ENCODE measurements around the gene TMEM202.
"Not testable (repeated sequence)": the region's sequence is repeated elsewhere in the genome, so short reads cannot be mapped to it uniquely, and the experiment has no call there.

TMEM202 gene

DNA sequence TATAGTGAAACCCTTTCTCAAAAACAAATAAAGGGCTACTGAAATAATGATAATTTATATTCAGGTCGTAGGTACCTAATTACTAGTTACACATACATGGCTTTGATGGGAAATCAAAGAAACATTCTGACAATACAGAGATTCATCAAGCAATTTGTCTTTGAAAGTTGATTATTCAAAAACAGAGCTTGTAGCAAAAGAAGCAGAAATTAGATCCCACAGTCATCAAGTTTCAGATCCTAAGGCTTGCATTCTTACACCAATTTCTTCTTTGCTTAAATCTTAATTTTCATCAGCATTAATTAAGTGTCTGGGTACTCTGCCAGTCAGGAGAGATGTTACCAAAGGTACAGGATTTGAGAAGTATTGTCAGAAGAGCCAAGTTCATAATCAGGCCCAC is 20.8 kb upstream of the TMEM202 start:
- TF ChIP-seq, protein P1, sequence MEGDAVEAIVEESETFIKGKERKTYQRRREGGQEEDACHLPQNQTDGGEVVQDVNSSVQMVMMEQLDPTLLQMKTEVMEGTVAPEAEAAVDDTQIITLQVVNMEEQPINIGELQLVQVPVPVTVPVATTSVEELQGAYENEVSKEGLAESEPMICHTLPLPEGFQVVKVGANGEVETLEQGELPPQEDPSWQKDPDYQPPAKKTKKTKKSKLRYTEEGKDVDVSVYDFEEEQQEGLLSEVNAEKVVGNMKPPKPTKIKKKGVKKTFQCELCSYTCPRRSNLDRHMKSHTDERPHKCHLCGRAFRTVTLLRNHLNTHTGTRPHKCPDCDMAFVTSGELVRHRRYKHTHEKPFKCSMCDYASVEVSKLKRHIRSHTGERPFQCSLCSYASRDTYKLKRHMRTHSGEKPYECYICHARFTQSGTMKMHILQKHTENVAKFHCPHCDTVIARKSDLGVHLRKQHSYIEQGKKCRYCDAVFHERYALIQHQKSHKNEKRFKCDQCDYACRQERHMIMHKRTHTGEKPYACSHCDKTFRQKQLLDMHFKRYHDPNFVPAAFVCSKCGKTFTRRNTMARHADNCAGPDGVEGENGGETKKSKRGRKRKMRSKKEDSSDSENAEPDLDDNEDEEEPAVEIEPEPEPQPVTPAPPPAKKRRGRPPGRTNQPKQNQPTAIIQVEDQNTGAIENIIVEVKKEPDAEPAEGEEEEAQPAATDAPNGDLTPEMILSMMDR (IDR thresholded peaks at IDR 0.05; ENCODE audit: low read length, missing control alignments): no peak
- no peak for DNase-seq (ENCODE audit: low read depth)
- no peak overlapping the region for H3K4me3 ChIP-seq (replicated peaks; ENCODE audit: low read depth, low read length)

DNA sequence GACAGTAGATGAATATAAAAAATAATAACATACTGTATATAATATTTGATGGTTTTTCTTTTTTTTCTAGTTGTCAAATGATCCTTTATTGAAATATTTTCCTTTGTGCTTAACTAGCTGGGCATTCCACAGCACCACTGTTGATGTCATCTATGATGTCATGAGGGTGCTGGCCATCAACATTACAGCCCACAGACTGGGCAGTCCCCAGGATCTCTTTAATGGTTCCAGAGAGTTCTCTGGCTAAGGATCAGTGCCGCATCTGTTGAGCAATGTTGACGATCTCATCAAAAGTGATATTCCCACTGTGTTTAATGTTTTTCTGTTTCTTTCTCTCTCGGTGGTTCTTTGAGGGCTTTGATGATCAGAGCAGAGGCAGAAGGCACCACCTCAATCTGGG is 19.0 kb upstream of the TMEM202 start:
- not testable (repeated sequence) for H3K4me3 ChIP-seq (replicated peaks; ENCODE audit: low read depth, low read length)
- DNase-seq (ENCODE audit: low read depth): peak; percentile 18

DNA sequence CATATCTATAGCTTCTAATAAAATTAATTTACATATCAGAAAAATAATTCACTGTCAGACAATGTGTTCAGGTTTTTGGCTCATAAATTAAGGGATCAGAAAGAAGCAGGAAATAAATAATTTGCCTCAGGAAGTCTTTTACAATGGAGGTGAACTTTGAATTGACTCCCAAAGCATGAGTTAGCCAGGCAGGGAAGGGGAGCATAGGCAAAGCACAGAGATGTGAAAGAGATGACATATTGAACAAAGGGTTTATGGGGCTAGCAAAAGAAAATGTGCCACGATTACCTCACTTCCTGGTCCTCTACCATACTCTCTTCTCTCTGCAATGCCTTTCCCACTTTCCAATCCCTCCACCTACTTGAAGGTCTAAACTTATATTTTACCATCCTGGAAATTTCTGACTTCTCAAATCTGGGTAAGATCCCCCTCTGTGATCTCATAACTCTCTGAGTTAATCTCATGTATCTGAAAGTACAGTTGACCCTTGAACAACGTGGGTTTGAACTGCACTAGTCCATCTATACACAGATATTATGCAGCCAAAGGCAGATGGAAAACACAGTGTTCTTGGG is 18.2 kb upstream of the TMEM202 start:
- no peak for DNase-seq (ENCODE audit: low read depth)
- no peak overlapping the region for H3K4me3 ChIP-seq (replicated peaks; ENCODE audit: low read depth, low read length)
- TF ChIP-seq, protein P1 (IDR thresholded peaks at IDR 0.05; ENCODE audit: low read length, missing control alignments): no peak

DNA sequence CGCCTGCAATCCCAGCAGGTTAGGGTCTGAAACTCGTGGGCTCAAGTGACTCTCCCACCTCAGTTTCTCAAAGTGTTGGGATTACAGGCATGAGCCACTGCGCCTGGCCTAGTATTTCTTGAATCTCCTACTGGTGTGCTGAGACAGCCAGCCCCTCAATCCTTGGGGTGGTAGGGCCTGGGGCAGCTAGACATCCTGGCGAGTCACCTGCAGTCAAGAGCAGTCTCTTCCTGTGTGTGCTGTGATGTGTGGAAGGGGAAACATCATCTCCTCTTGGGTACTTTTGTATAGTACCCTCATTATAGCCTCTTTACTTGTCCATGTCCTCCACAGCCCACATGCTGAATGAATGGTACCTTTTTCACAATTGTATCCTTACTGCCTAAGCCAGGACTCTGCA is 17.4 kb upstream of the TMEM202 start:
- H3K4me3 ChIP-seq (replicated peaks; ENCODE audit: low read depth, low read length): no peak overlapping the region
- TF ChIP-seq, protein P1 (IDR thresholded peaks at IDR 0.05; ENCODE audit: low read length, missing control alignments): no peak
- DNase-seq (ENCODE audit: low read depth): no peak

DNA sequence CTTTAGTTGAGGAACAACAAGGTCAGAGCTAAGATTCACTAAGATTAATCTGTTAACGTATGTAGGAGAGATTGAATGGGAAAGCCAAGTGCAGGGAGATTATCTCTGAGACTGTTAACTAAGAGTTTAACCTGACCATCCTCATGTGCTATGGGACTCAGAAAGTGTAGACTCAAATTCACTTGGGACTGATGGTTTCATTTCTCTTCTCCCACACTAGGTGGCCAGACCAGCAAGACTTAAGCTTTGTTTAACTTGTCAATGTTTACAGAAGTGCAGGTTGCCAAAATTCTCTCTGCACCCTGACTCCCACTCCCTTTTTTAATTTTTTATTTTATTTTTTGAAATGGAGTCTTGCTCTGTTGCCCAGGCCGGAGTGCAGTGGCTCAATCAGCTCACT is 16.0 kb upstream of the TMEM202 start:
- TF ChIP-seq, protein P1 (IDR thresholded peaks at IDR 0.05; ENCODE audit: low read length, missing control alignments): peak; percentile 38
- peak; percentile 20 for DNase-seq (ENCODE audit: low read depth)

DNA sequence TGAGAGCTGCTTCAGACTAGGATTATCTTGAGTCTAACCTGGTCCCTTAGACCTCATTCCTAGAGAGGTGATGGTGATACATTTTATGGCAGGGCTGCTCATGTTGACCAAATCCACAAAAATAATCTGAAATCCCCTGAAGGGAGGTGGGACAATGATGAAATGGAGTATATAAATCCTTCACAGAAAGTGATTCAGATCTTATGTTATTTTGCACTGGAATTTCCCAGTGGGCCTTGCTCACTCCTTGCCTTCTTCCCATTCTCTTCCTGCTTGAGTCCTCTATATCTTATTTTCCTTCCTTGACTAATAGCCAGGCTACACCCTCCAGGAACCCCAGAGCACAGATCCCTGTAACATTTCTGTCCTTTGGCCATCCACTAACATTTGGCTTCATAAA is 10.4 kb upstream of the TMEM202 start:
- DNase-seq (ENCODE audit: low read depth): no peak
- TF ChIP-seq, protein P1 (IDR thresholded peaks at IDR 0.05; ENCODE audit: low read length, missing control alignments): no peak
- no peak overlapping the region for H3K4me3 ChIP-seq (replicated peaks; ENCODE audit: low read depth, low read length)

More for the DNA sequence above, 16.0 kb upstream of the TMEM202 start:
- H3K4me3 ChIP-seq (replicated peaks; ENCODE audit: low read depth, low read length): no peak overlapping the region

DNA sequence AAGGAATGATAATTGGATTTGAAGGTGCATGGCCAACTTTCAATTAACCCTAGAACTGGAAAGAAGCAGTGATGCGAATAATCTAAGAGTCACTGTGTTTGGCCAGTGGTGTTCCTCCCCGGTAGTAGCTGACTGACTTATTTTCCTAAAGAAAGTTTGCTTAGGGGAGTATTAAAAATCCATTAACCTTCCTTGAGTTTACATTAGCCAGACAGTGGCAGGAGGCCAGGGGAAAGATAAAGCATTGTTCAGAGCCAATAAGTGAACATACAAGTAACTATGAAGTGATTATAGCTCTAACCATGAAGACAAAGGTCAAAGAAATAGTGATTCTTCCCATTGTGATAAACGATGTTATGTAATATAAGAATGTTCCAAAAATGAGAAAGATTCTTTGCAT is 8.9 kb upstream of the TMEM202 start:
- TF ChIP-seq, protein P1 (IDR thresholded peaks at IDR 0.05; ENCODE audit: low read length, missing control alignments): no peak
- no peak overlapping the region for H3K4me3 ChIP-seq (replicated peaks; ENCODE audit: low read depth, low read length)
- DNase-seq (ENCODE audit: low read depth): peak; percentile 23

DNA sequence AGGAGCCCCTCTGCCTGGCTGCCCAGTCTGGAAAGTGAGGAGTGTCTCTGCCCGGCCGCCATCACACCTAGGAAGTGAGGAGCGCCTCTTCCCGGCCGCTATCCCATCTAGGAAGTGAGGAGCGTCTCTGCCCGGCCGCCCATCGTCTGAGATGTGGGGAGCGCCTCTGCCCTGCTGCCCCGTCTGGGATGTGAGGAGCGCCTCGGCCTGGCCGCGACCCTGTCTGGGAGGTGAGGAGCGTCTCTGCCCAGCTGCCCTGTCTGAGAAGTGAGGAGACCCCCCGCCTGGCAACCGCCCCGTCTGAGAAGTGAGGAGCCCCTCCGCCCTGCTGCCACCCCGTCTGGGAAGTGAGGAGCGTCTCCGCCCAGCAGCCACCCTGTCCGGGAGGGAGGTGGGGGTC is 1.8 kb upstream of the TMEM202 start:
- DNase-seq (ENCODE audit: low read depth); H3K4me3 ChIP-seq (replicated peaks; ENCODE audit: low read depth, low read length): not testable (repeated sequence)

Measured in fibroblast of pulmonary artery (primary cell).